Aorta (tissue), 5 donors: ENCODE data around the gene NSG2. TPM values are rescaled to one million over a fixed set of nuclear protein-coding genes. Genes with fewer than 3 reads are reported as not detected.

Experiments
- ATAC-seq: fragments of 200-7000 bp; cut with Tn5 transposase; one replicate; pipeline ENCODE4 v1.9.1; 2022; ENCODE audit warnings: moderate library complexity; ENCODE audit not compliant: low FRiP score
- DNase-seq, 2 donors: peaks; one replicate each; pipeline ENCODE4 v3.0.0-alpha.2; 2020
- H3K27ac ChIP-seq, 2 donors: one replicate each; pipeline ENCODE4 v1.5.1; 2013; ENCODE audit warnings: low read length in 2 of 2, mild to moderate bottlenecking in 2 of 2, moderate library complexity in 2 of 2, control low read depth in 1 of 2, inconsistent platforms in 1 of 2, low read depth in 1 of 2
- H3K27me3 ChIP-seq, 2 donors: one replicate each; pipeline ENCODE4 v1.6.1; 2013; ENCODE audit warnings: control low read depth in 1 of 2, low read length in 1 of 2, mild to moderate bottlenecking in 1 of 2, moderate library complexity in 1 of 2; ENCODE audit not compliant: insufficient read depth in 2 of 2, control insufficient read depth in 1 of 2
- H3K36me3 ChIP-seq, 2 donors: one replicate each; pipeline ENCODE4 v1.6.1; 2013; ENCODE audit warnings: control low read depth in 1 of 2, low read length in 1 of 2, mild to moderate bottlenecking in 1 of 2; ENCODE audit not compliant: insufficient read depth in 2 of 2, control insufficient read depth in 1 of 2
- H3K4me1 ChIP-seq, 2 donors: one replicate each; pipeline ENCODE4 v1.6.1; 2013; ENCODE audit warnings: low read length in 2 of 2, control low read depth in 1 of 2, mild to moderate bottlenecking in 1 of 2, moderate library complexity in 1 of 2; ENCODE audit not compliant: insufficient read depth in 2 of 2, control insufficient read depth in 1 of 2
- H3K4me3 ChIP-seq, 2 donors: one replicate each; pipeline ENCODE4 v1.5.1; 2013; ENCODE audit warnings: low read length in 2 of 2, control low read depth in 1 of 2, mild to moderate bottlenecking in 1 of 2
- H3K9me3 ChIP-seq: one replicate; pipeline ENCODE4 v1.6.1; 2013; ENCODE audit warnings: mild to moderate bottlenecking, low read length; ENCODE audit not compliant: control insufficient read depth
- WGBS, 2 donors: extraction: QIAGEN DNeasy Blood & Tissue Kit; methylation state at CpG; one replicate each; pipeline ENCODE4 v1.1.7; 2013; 5-methylcytosine and 5-hydroxymethylcytosine counted together
- intact Hi-C, 2 donors: fragments of 100-400 bp; cut with DNase I; formaldehyde crosslinking; loops; one replicate each; pipeline versions ENCODE4 v1.14.2 to v1.15.0; 2022
- polyA plus RNA-seq, 2 donors: library from polyadenylated mRNA; stranded (reverse); fragments of 200-250 nt; gene quantifications; one replicate each; pipeline ENCODE4 v1.2.3, GENCODE V29; 2013
- total RNA-seq, 2 donors: library from RNA; stranded (reverse); fragmentation: NEBNext Ultra II Directional; extraction: Animal tissue kit (Norgen Biotek cat#: 25700); gene quantifications; one replicate each; pipeline ENCODE4 v1.2.1, GENCODE V29; 2021
- donor health status: healthy with polysubstance abuse.
- donor health status: Bipolar disorder and iron deficiency.
- donor health status: DM: no; HTN: no; CAD: no.
- donor health status: DM: no; HTN: no; CAD: no.
- donor health status: DM: yes; HTN: yes; CAD: no.

NSG2 gene
- total and polyA plus RNA-seq, 4 donors, result 0.64 TPM; not detected in 3

DNA sequence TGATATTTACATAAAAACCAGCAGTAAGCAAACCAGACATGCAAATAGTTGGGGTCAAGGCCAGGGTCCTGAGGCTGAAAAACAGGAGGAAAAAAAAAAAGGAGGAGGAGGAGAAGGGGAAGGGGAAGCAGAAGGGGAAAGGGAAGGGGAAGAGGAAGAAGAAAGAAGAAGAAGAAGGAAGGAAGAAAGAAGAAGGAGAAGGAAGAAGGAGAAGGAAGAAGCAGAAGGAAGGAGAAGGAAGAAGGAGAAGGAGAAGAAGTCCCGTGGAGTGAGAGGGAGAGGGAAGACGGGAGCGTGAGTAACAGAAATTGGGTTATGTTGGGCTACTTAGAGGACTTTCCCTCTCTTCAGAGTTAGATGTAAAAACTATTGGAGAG lies 24.6 kb upstream of the NSG2 start:
- ATAC-seq (no peak), DNase-seq (no peak)
- Histone ChIP-seq H3K9me3 (no peaks in the 10 kb centered on the region), H3K27ac (no peak overlapping the region), H3K4me3 (no peak overlapping the region), H3K36me3 (no peaks in the 10 kb centered on the region), H3K4me1 (no peaks in the 10 kb centered on the region), H3K27me3 (no peaks in the 10 kb centered on the region)
- intact Hi-C loops, result no loop called here
- 84 to 87% methylated on average over 3 of the region's 3 CpGs for WGBS, 2 donors

DNA sequence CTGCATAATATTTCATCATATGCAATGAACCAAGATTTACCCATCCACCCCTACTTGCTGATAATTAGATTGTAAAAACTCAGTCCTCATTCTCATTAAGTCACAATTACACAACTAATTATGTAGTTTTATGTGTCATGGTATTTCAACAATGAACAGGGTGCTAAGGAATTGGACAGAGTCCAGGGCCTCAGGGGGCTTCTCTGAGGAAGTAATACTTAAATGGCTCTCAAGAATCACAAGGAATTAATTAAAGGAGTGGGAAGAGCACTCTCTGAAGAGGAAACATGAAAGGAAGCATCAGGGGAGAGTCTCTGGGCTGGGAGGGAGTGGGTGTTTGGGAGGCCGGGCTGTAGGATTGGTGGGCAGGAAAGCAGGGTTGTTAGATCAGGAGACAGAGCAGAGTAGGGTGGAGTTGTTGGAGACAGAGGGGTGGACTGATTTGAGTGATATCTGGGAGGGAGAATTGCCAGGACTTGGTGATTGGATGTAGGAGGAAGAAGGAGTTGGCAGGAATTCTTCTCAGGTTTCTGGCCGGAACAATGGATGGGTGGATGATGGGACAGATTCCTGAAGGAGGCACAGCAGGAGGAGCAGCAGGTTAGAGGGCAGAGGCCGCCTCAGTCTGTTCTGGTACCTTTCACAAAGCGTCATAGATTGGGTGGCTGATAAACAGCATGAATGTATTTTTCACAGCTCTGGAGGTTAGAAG lies 23.0 kb upstream of the NSG2 start:
- Histone ChIP-seq H3K4me1 (no peaks in the 10 kb centered on the region), H3K27me3 (no peaks in the 10 kb centered on the region), H3K9me3 (no peaks in the 10 kb centered on the region), H3K27ac (no peak overlapping the region), H3K36me3 (no peaks in the 10 kb centered on the region), H3K4me3 (no peak overlapping the region)
- ATAC-seq (no peak), DNase-seq (no peak)
- WGBS, 2 donors, result 68 to 77% methylated on average over 4 of the region's 4 CpGs
- intact Hi-C loops, result no loop called here

DNA sequence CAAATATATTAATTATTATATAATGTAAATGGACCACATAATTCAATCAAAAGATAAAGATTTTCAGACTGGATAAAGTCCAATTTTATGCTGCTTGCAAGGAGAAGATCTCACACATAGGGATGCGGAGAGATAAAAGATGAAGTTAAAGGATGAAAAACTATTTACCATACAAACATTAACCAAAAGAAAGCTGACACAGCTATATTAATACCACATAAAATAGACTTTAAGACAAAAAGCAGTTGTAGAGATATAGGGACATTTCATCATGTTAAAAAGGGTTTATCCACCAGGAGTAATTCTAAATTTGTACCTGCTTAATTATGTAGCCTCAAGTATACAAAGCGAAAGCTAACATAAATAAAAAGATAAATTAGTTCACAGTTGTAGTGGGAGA lies 15.2 kb upstream of the NSG2 start:
- intact Hi-C loops, result no loop called here

DNA sequence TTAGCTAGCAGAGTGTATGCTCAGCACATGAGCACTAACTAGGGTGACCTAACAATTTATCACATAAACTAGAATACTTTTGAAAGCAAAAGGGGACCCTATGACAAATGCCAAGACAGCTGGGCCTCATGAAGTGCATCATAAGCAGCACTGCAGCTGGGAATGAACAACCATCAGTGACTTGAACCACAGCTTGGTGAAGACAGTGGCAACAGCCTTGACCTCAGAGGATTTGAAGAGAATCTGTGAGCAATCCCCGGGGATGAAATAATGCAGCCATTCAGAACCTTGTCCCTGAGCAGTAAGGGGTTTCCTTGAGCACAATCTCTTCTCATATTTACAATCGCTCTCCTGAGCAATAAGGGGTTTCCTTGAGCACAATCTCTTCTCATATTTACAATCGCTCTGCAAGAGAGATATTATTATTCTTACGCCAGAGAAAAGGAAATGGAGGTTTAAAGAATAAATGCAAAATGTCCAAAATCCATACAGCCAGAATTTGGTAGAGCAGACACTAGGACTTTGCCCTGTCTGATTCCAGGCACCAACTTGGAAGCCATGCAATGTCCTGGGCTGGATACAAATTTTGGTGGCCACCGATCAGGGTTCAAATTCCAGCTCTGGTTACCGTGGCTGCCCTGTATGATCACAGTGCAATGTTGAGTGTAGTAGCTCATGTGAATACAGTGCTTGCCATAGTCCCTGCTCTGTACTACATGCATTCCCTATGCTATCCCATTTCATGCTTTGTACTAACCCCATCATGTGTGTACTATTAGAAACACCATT lies 846 bp upstream of the NSG2 start:
- H3K4me1 ChIP-seq, result no peaks in the 10 kb centered on the region
- WGBS, 2 donors, result 80 to 82% methylated on average over 6 of the region's 6 CpGs
- intact Hi-C loops, result loop anchor here in 1 of 2 donors (10.0 kb wide), 1 partner anchor 270 kb away; no protein-coding TSS in a partner anchor
- no peaks in the 10 kb centered on the region for H3K36me3 ChIP-seq
- no peaks in the 10 kb centered on the region for H3K27me3 ChIP-seq
- H3K4me3 ChIP-seq, result no peak overlapping the region
- H3K9me3 ChIP-seq, result no peaks in the 10 kb centered on the region
- no peak for DNase-seq
- ATAC-seq, result no peak
- H3K27ac ChIP-seq, result no peak overlapping the region

More for the DNA sequence above, 15.2 kb upstream of the NSG2 start:
- Histone ChIP-seq H3K4me3 (no peak overlapping the region), H3K27me3 (no peaks in the 10 kb centered on the region), H3K36me3 (no peaks in the 10 kb centered on the region), H3K4me1 (no peaks in the 10 kb centered on the region), H3K27ac (no peak overlapping the region), H3K9me3 (peaks cover 1% of the 10 kb centered on the region)
- DNase-seq (no peak), ATAC-seq (no peak)
- 90 to 93% methylated on average over 2 of the region's 2 CpGs for WGBS, 2 donors

DNA sequence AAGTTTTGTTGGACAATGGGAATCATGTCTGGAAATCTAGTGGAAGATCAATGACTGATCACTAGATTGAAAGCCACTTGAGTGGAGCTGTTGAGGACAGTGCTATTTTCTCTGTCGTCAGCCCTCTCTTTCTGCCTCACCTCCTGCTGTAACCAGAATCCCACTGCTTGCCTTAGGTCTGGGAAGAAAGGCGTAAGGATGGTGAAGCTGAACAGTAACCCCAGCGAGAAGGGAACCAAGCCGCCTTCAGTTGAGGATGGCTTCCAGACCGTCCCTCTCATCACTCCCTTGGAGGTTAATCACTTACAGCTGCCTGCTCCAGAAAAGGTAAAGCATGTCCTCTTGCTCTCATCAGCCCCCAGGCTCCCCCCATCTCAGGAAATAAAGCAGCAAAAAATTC lies 1.1 kb downstream of the NSG2 start:
- Histone ChIP-seq H3K9me3 (no peaks in the 10 kb centered on the region), H3K4me1 (no peaks in the 10 kb centered on the region), H3K27ac (no peak overlapping the region), H3K27me3 (no peaks in the 10 kb centered on the region), H3K4me3 (no peak overlapping the region), H3K36me3 (no peaks in the 10 kb centered on the region)
- no peak for DNase-seq
- intact Hi-C loops, result loop anchor here in 1 of 2 donors (10.0 kb wide), 1 partner anchor 268 kb away; no protein-coding TSS in a partner anchor
- 65 to 67% methylated on average over 5 of the region's 5 CpGs for WGBS, 2 donors
- no peak for ATAC-seq

DNA sequence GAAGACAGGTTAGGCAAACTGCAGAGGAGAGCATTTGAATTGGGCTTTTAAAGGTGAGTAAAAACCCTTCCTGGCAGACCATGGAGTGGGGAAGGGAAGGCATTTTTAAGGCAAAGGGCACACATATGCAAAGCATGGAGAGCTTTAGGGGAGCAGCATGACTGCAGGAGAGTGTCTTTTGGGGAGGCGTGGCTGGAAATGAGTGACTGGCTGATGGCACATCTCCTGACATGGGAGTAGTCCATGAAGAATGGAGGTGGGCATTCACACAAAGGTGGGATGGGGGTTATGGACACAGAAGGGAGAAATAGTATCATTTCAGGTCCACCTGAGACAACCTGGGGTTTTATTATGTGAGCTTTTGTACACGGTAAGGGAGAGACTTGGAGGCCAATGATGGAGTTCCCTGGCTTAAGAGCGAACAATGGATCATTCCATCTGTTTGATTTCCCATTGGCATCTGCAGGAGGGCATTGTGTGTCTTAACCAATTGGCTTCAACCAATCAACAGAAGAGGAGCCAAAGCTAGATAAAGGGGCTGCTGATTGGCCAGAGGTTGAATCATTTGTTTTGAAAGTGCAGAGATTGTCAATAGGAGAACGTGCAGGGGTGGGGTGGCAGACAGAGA lies 2.1 kb downstream of the NSG2 start:
- Histone ChIP-seq H3K27me3 (no peaks in the 10 kb centered on the region), H3K9me3 (no peaks in the 10 kb centered on the region), H3K36me3 (no peaks in the 10 kb centered on the region), H3K27ac (no peak overlapping the region), H3K4me1 (no peaks in the 10 kb centered on the region), H3K4me3 (no peak overlapping the region)
- intact Hi-C loops, result loop anchor here in 1 of 2 donors (10.0 kb wide), 1 partner anchor 267 kb away; no protein-coding TSS in a partner anchor
- ATAC-seq (no peak), DNase-seq (no peak)
- 73 to 76% methylated on average over 4 of the region's 4 CpGs for WGBS, 2 donors

DNA sequence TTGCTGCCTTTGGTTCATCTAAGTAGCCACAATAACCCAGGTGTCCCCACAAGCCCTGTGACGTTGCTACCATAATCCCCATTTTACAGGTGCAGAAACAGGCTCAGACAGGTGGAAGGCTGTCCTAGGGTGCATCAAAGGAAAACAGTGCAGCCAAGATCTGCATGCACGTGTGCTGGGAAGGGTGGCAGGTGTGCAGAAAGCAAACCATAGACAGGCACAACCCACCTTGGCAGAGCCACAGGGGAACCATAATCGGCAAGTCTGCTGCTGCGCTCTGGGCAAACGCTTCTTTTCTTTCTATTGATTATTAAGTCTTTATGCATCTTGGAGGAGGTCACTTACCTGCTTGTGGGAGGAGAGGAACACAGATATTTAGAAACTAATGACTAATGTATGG lies 7.1 kb downstream of the NSG2 start:
- ATAC-seq (no peak), DNase-seq (no peak)
- intact Hi-C loops, result no loop called here
- Histone ChIP-seq H3K4me3 (no peak overlapping the region), H3K9me3 (no peaks in the 10 kb centered on the region), H3K27me3 (no peaks in the 10 kb centered on the region), H3K4me1 (no peaks in the 10 kb centered on the region), H3K27ac (no peak overlapping the region), H3K36me3 (no peaks in the 10 kb centered on the region)
- WGBS, 2 donors, result 88 to 93% methylated on average over 5 of the region's 5 CpGs

DNA sequence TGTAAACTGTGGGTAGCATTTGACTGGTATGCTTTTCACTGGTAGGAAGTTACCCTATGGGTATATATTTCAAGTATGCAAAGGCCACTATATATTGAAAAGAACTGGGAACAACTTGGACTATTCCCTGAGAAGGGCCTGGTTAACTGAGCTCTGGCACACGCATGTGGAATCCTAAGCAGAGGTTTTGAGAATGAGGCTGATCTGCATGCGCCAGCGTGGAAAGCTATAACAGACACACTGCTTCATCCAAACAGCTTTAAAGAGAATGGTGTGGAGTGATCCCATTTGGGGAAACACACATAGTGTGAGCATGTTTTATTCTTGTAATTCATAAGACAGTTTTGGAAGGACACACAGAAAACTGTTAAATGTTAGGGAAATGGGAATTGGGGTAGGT lies 8.4 kb downstream of the NSG2 start:
- WGBS, 2 donors, result 95% methylated on average over 3 of the region's 3 CpGs
- Histone ChIP-seq H3K4me3 (no peak overlapping the region), H3K27me3 (no peaks in the 10 kb centered on the region)

More for the DNA sequence above, 8.4 kb downstream of the NSG2 start:
- ATAC-seq (no peak), DNase-seq (no peak)
- no peaks in the 10 kb centered on the region for H3K4me1 ChIP-seq
- no peaks in the 10 kb centered on the region for H3K9me3 ChIP-seq
- H3K27ac ChIP-seq, result no peak overlapping the region
- intact Hi-C loops, result no loop called here
- H3K36me3 ChIP-seq, result no peaks in the 10 kb centered on the region
